Measurements from ENCODE around the gene RMND5B. TPM values are rescaled to one million over a fixed set of nuclear protein-coding genes. Genes with fewer than 3 reads are reported as not detected.

Gene RMND5B
- total RNA-seq, 1 experiment from 2014 or later = 14.8 TPM

Other genes with a start within 250 kb of the RMND5B start
- not detected in 2 replicates for gene PROP1, start 134.8 kb upstream of the RMND5B start, total RNA-seq (2014; rRNA removed; shearing (Covaris generic))
- gene N4BP3, start 17.5 kb upstream of the RMND5B start, total RNA-seq (2014; rRNA removed; shearing (Covaris generic)) = 0.12 and 0.29 TPM in 2 replicates
- 212 and 267 TPM in 2 replicates for gene NHP2, start 22.9 kb downstream of the RMND5B start, total RNA-seq (2014; rRNA removed; shearing (Covaris generic))
- gene GMCL2, start 56.4 kb downstream of the RMND5B start, total RNA-seq (2014; rRNA removed; shearing (Covaris generic)) = not detected in 2 replicates
- 56.8 and 57.6 TPM in 2 replicates for gene HNRNPAB, start 73.5 kb downstream of the RMND5B start, total RNA-seq (2014; rRNA removed; shearing (Covaris generic))
- gene PHYKPL, start 101.8 kb downstream of the RMND5B start, total RNA-seq (2014; rRNA removed; shearing (Covaris generic)) = 6.5 and 7.6 TPM in 2 replicates

Data from RPMI7951 (cell line).